ENCODE results near the gene FAM161B. TPM values are rescaled to one million over a fixed set of nuclear protein-coding genes. Genes with fewer than 3 reads are reported as not detected.

Gene FAM161B

Small RNAs within 50 kb of the gene (small RNA-seq; reads per million reads assigned to genes)
- not detected for gene RF00019 (ENCODE audit: low read depth)
